Activated CD4-positive, alpha-beta memory T cell treated with anti-CD3 and anti-CD28 coated beads for 36 hours (primary cell): ENCODE results near the gene TEDC1. TPM values are rescaled to one million over a fixed set of nuclear protein-coding genes. Genes with fewer than 3 reads are reported as not detected.

Source experiments
- CTCF ChIA-PET: fragments of 350-600 bp; sonication (Branson Sonifier 250); formaldehyde crosslinking; loops from one replicate; lab custom pipeline; 2021; ENCODE audit warnings: antibody characterized with exemption, inconsistent platforms; lab: Charles Lee
- POLR2A ChIA-PET: fragments of 350-600 bp; sonication (Branson Sonifier 250); formaldehyde crosslinking; loops from one replicate; lab custom pipeline; 2021; ENCODE audit warnings: antibody characterized with exemption; lab: Charles Lee
- DNase-seq: peaks from one replicate; pipeline ENCODE4 v3.0.0-alpha.2; 2020
- H3K27ac Mint-ChIP-seq: one replicate; pipeline ENCODE4 v1.8.0; 2021; ENCODE audit warnings: mixed read lengths
- H3K27me3 Mint-ChIP-seq: one replicate; pipeline ENCODE4 v1.8.0; 2021; ENCODE audit warnings: mixed read lengths
- H3K36me3 Mint-ChIP-seq: one replicate; pipeline ENCODE4 v1.8.0; 2021; ENCODE audit warnings: mixed read lengths
- H3K4me1 Mint-ChIP-seq: one replicate; pipeline ENCODE4 v1.8.0; 2021; ENCODE audit warnings: low read depth, mixed read lengths
- H3K4me3 Mint-ChIP-seq: one replicate; pipeline ENCODE4 v1.8.0; 2021; ENCODE audit warnings: mild to moderate bottlenecking, mixed read lengths
- H3K9me3 Mint-ChIP-seq: one replicate; pipeline ENCODE4 v1.8.0; 2021; ENCODE audit warnings: mixed read lengths
- intact Hi-C: fragments of 100-400 bp; cut with micrococcal nuclease; formaldehyde crosslinking; loops from one replicate; pipeline ENCODE4 v1.15.1; 2023
- total RNA-seq, 2 experiments: library from RNA; stranded (reverse); gene quantifications; one replicate each; pipeline ENCODE4 v1.2.3, GENCODE V29; 2021

Gene TEDC1
- 10 to 100 TPM; 40.2 to 44.8 TPM for total RNA-seq

- intact Hi-C loops = loop anchor here (1.0 to 5.0 kb wide), 11 partner anchors 8 to 738 kb away; partner anchors contain the start of genes BRF1, CDCA4, GPR132 and MTA1
- Mint-ChIP-seq H3K4me3 (peak within 1 kb of the TSS; percentile 82), H3K4me1 (peaks cover 20% of the 10 kb centered on the region), H3K27me3 (no peaks in the 10 kb centered on the region), H3K27ac (peak within 1 kb of the TSS; percentile 91), H3K36me3 (peaks cover 2% of the 10 kb centered on the region), H3K9me3 (no peaks in the 10 kb centered on the region)
- ChIA-PET POLR2A (interaction anchor here (0.9 to 4.9 kb wide), 5 partner anchors 9 to 176 kb away, joined by 3 to 55 read pairs (median 10); partner anchors contain the start of gene PACS2), CTCF (interaction anchor here (1.0 to 4.5 kb wide), 19 partner anchors 9 to 198 kb away, joined by 3 to 177 read pairs (median 9); partner anchors contain the start of gene TEX22)
- DNase-seq = peak; percentile 100
These were observed at the start of gene TEDC1 for GRCh38 chr14:105490572-105491365. TEDC1 (plus strand) TSS chr14:105491246; CDS start chr14:105491376, 130 bp downstream.

DNA sequence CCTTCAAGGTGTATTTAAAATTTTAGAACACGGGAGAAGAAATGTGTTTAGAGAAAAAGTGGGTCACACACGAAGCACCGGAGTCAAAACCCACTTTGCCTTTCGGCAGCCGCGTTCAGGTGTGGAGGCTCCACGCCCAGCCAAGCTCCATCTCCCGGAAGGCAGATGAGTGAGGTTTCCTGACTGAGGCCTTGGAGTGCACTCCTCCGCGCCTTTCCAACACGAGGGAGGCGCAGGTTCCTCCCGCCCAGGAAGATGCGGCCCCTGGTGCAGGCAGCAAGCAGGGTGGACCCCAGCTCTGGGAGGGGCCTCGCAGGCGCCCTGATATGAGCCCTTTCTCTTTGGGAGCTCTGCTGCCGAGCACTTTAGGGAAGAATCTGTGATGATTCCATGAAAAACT is 48.9 kb upstream of the TEDC1 start:
- Mint-ChIP-seq H3K9me3 (no peaks in the 10 kb centered on the region), H3K4me3 (no peak overlapping the region), H3K4me1 (no peaks in the 10 kb centered on the region), H3K36me3 (peaks cover 3% of the 10 kb centered on the region), H3K27ac (no peak overlapping the region), H3K27me3 (no peaks in the 10 kb centered on the region)
- DNase-seq = no peak
- intact Hi-C loops = no loop called here
- CTCF ChIA-PET = no interaction called here
- POLR2A ChIA-PET = no interaction called here

- Mint-ChIP-seq H3K4me1 (no peaks in the 10 kb centered on the region), H3K27me3 (no peaks in the 10 kb centered on the region), H3K9me3 (no peaks in the 10 kb centered on the region), H3K27ac (no peak overlapping the region), H3K4me3 (no peak overlapping the region), H3K36me3 (peaks cover 3% of the 10 kb centered on the region)
- DNase-seq = no peak
- intact Hi-C loops = no loop called here
- POLR2A ChIA-PET = no interaction called here
- CTCF ChIA-PET = no interaction called here
These were observed 48.2 kb upstream of the TEDC1 start for GRCh38 chr14:105442834-105443233.

GRCh38 chr14:105444859-105445258 is 46.2 kb upstream of the TEDC1 start:
- no peak for DNase-seq
- no peak overlapping the region for H3K27ac Mint-ChIP-seq
- H3K4me3 Mint-ChIP-seq = no peak overlapping the region
- H3K9me3 Mint-ChIP-seq = no peaks in the 10 kb centered on the region
- no peaks in the 10 kb centered on the region for H3K27me3 Mint-ChIP-seq
- intact Hi-C loops = no loop called here
- ChIA-PET POLR2A (no interaction called here), CTCF (interaction anchor here (0.8 to 1.4 kb wide), 2 partner anchors 74 to 309 kb away, joined by 3 to 5 read pairs; no protein-coding TSS in a partner anchor)
- peaks cover 3% of the 10 kb centered on the region for H3K36me3 Mint-ChIP-seq
- no peaks in the 10 kb centered on the region for H3K4me1 Mint-ChIP-seq

DNA sequence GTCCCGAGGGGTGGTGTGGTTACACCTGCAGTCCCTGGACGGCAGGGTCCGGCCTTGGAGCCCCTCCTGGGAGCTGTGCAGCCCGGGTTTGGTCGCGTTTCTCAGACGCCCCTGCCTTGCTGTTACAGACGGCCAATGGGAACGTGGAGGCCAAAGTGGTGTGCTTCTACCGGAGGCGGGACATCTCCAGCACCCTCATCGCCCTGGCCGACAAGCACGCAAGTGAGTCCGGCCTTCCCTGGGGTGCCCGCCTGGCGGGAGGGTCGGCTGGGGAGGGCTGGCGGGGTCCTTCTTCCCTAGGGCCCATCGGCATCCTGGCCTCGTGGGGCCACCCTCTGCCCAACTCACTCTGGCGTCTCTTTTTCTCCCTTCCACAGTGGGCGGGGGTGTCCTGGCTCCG is 45.8 kb upstream of the TEDC1 start:
- Mint-ChIP-seq H3K27me3 (no peaks in the 10 kb centered on the region), H3K27ac (no peak overlapping the region), H3K9me3 (no peaks in the 10 kb centered on the region), H3K36me3 (peaks cover 6% of the 10 kb centered on the region), H3K4me1 (no peaks in the 10 kb centered on the region), H3K4me3 (no peak overlapping the region)
- no peak for DNase-seq
- POLR2A ChIA-PET = interaction anchor here (0.5 kb wide), 1 partner anchor 17 kb away, joined by 3 read pairs; no protein-coding TSS in a partner anchor
- CTCF ChIA-PET = interaction anchor here (0.8 to 1.4 kb wide), 2 partner anchors 74 to 310 kb away, joined by 3 to 5 read pairs; no protein-coding TSS in a partner anchor
- intact Hi-C loops = no loop called here

- CTCF ChIA-PET = no interaction called here
- Mint-ChIP-seq H3K27me3 (no peaks in the 10 kb centered on the region), H3K9me3 (no peaks in the 10 kb centered on the region), H3K4me1 (no peaks in the 10 kb centered on the region), H3K27ac (no peak overlapping the region), H3K36me3 (peaks cover 8% of the 10 kb centered on the region), H3K4me3 (no peak overlapping the region)
- POLR2A ChIA-PET = interaction anchor here (0.5 kb wide), 1 partner anchor 18 kb away, joined by 3 read pairs; no protein-coding TSS in a partner anchor
- intact Hi-C loops = no loop called here
- no peak for DNase-seq
These were observed 44.9 kb upstream of the TEDC1 start for GRCh38 chr14:105445901-105446845.

DNA sequence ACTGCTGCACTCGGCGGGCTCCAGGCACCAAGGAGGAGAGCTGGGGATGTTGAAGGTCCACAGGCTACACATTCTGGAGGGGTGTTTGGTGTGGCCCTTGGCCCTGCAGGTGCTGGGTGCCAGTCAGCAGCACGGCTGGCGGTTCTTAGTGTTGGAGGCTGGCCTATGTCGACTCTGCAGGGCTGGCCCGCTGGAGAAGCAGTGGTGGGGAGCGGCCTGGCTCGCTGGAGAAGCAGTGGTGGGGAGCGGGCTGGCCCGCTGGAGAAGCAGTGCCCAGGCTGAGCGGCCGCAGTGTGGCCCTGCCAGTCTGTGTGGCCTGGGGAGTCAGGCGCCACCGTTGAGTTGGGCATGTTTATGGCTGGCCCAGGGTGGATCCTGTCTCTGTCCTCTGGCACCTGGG is 44.1 kb upstream of the TEDC1 start:
- DNase-seq = no peak
- H3K27me3 Mint-ChIP-seq = no peaks in the 10 kb centered on the region
- H3K9me3 Mint-ChIP-seq = no peaks in the 10 kb centered on the region
- no peak overlapping the region for H3K4me3 Mint-ChIP-seq
- no peaks in the 10 kb centered on the region for H3K4me1 Mint-ChIP-seq
- ChIA-PET POLR2A (no interaction called here), CTCF (interaction anchor here (0.8 to 1.9 kb wide), 3 partner anchors 43 to 76 kb away, joined by 3 to 12 read pairs (median 12); no protein-coding TSS in a partner anchor)
- peaks cover 7% of the 10 kb centered on the region for H3K36me3 Mint-ChIP-seq
- intact Hi-C loops = no loop called here
- no peak overlapping the region for H3K27ac Mint-ChIP-seq

- Mint-ChIP-seq H3K4me1 (no peaks in the 10 kb centered on the region), H3K4me3 (no peak overlapping the region), H3K9me3 (no peaks in the 10 kb centered on the region), H3K27ac (no peak overlapping the region), H3K27me3 (no peaks in the 10 kb centered on the region), H3K36me3 (peaks cover 12% of the 10 kb centered on the region)
- intact Hi-C loops = no loop called here
- DNase-seq = no peak
- POLR2A ChIA-PET = no interaction called here
- CTCF ChIA-PET = interaction anchor here (0.7 to 1.9 kb wide), 8 partner anchors 13 to 464 kb away, joined by 3 to 12 read pairs (median 4); no protein-coding TSS in a partner anchor
These were observed 43.1 kb upstream of the TEDC1 start for GRCh38 chr14:105447651-105448640.

DNA sequence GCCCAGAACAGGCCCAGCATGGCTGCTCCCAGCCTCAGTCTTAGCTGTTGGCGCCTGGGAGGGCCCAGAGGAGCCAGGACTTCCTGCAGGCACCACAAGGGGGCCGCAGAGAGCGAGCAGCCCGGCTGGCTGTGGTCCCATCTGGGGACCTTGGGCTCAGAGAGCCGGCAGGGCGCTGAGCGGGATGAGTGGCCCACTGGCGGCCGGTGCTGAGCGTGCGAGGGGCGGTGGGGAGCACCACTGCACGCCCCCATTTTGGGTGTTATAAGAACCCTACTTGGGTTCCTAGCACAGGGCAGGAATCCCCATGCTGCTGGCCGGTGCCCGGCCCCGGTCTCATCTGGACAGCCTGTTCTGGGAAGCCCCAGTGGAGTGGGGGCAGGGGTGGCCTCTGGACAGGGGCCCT is 42.3 kb upstream of the TEDC1 start:
- ChIA-PET CTCF (interaction anchor here (0.7 to 1.9 kb wide), 7 partner anchors 13 to 465 kb away, joined by 3 to 12 read pairs (median 5); no protein-coding TSS in a partner anchor), POLR2A (no interaction called here)
- DNase-seq = peak; percentile 67
- Mint-ChIP-seq H3K27me3 (no peaks in the 10 kb centered on the region), H3K9me3 (no peaks in the 10 kb centered on the region), H3K27ac (no peak overlapping the region), H3K36me3 (peaks cover 12% of the 10 kb centered on the region), H3K4me1 (no peaks in the 10 kb centered on the region), H3K4me3 (no peak overlapping the region)
- intact Hi-C loops = no loop called here

DNA sequence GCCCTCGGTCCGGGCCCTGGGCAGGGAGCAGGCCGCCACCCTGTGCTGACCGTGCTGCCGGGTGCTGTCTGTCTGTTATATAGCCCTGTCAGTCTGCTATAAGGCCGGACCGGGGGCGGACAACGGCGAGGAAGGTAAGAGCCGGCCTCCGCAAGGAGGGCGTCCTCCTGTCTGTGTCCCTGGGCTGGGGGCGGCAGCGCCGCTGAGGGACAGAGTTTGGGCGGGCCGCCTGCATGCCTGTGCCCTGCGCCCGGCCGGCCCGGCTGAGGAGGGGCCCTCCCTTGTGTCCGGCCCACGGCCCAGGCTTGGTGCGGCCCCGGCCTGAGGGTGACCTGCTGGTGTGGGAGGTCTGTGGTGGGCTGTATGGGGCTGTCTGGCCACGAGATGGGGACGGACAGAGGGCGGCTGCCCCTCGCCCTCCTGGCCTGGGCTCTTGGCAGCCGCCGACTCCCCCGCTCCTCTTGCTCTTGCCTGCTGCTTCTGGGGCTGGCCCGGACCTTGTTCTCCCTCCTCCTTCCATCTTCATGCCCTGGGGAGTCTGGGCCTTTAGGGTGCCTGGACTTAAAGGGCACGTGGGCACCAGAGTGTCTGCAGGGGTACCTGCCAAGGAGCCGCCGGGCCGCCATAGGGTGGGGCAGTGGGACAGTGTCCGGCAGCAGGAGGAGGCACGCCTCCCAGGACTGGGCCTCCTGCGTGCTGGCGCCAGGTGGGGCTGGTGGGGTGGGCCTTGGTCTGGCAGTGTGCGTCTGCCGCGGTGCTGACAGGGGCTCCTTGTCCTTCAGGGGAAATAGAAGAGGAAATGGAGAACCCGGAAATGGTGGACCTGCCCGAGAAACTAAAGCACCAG is 41.5 kb upstream of the TEDC1 start:
- no peaks in the 10 kb centered on the region for H3K27me3 Mint-ChIP-seq
- peaks cover 14% of the 10 kb centered on the region for H3K36me3 Mint-ChIP-seq
- no peak overlapping the region for H3K27ac Mint-ChIP-seq
- no peaks in the 10 kb centered on the region for H3K4me1 Mint-ChIP-seq
- intact Hi-C loops = no loop called here
- no peak for DNase-seq
- no peak overlapping the region for H3K4me3 Mint-ChIP-seq
- ChIA-PET CTCF (interaction anchor here (1.5 kb wide), 1 partner anchor 32 kb away, joined by 4 read pairs; no protein-coding TSS in a partner anchor), POLR2A (no interaction called here)
- H3K9me3 Mint-ChIP-seq = no peaks in the 10 kb centered on the region
